IPS DF 19.7 (cell line): ENCODE data around the gene IL13.

Experiments
- DNase-seq: peaks from one replicate; pipeline ENCODE4 v3.0.0-alpha.2; 2013; ENCODE audit warnings: low read depth, low spot score

The IL13 gene

DNA sequence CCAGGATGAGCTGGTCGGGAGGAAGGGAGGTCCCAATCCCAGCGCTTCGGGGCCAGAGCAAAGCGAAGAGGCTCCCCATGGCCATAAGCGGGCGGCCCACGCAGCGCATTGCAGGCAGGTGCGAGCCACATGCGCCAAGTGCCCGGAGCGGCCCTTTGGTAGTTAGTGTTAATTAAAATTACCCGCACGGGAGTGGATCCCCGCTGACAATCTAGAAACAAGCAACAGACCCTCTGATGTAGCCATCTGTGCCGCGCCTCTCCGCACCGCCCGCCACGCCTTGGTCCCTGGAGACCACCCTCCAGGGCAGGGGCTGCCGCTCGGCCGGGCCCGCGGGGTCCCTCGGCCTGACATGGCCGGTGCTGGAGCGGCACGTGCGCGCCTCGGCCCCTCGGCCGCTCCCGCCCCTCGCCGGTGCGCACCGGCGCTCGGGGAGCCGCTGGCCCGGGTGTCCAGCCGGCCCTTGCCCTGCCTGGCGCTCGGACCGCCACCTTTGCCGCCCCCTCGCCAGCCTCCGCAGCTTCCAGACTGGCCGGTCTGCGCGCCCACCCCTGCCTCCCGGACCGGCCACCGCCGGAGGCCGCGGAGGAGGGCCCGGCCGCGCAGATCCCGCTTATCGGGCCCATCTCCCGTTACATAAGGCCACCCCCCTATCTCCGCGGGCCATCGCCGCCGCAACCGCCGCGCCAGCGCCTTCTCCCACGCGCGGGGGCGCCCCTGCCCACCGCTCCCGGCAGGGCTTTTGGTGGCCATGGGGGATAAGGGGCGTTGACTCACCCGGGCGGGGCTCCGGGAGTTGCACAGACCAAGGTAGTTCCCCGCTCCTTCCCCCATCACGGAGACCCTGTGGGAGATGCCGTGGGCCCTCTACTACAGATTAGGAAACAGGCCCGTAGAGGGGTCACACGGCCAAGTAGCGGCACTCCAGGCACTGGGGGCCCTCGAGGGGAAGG is 1.9 kb upstream of the IL13 start:
- DNase-seq: no peak

DNA sequence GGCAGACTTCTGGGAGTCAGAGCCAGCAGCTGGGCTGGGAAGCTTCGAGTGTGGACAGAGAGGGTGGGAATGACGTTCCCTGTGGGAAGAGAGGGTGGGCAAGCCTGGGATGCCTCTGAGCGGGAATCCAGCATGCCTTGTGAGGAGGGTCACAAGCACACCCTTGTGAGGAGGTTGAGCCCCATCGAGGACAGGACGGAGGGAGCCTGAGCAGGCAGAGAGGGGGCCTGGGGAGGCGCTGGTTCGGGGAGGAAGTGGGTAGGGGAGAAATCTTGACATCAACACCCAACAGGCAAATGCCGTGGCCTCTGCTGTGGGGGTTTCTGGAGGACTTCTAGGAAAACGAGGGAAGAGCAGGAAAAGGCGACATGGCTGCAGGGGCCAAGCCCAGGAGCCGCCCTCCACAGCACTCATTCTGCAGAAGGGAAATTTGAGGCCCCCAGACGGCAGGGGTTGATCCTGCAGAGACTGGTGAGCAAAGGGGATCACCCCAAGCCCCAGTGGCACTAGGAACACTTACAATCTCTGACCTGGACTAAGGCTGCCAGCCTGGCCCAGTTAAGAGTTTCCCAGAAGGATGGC is 1.1 kb upstream of the IL13 start:
- DNase-seq: no peak

DNA sequence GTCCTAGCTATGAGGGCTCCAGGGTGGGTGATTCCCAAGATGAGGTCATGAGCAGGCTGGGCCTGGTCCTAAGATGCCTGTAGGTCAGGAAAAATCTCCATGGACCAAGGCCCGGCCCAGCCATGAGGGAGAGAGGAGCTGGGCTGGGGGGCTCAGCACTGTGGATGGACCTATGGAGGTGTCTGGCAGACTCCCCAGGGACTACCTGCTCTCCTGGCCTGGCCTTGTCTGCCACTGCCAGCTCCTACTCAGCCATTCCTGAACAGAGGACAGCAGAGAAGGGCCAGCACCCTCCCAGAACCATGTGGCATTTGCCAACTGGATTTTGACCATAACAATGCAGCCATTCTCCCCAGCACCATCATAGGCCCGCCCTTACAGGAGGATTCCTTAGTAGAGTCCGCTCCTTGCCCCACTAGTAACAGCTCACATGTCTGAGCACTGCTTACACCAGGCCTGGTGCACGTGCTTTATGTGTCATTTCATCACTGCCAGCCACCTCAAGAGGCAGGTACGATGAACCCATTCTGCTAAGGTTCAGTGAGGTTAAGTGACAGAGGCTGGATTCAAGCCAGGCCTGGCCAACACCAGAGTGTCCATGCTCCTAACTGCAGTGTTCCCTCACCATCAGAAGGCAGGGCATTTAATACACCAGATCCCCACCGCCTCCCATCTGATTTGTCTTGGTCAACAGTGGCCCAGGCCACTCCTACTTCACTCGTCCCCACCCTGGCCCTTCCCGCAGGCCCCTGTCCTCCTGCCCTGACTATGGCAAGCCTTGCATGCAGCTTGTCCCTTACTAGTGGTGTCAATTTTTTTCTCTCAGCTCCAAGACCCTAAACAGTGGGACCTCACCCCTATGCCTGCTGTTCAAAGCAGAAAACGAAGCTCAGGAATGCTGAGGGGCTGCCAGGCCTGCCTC is 669 bp downstream of the IL13 start:
- DNase-seq: no peak

DNA sequence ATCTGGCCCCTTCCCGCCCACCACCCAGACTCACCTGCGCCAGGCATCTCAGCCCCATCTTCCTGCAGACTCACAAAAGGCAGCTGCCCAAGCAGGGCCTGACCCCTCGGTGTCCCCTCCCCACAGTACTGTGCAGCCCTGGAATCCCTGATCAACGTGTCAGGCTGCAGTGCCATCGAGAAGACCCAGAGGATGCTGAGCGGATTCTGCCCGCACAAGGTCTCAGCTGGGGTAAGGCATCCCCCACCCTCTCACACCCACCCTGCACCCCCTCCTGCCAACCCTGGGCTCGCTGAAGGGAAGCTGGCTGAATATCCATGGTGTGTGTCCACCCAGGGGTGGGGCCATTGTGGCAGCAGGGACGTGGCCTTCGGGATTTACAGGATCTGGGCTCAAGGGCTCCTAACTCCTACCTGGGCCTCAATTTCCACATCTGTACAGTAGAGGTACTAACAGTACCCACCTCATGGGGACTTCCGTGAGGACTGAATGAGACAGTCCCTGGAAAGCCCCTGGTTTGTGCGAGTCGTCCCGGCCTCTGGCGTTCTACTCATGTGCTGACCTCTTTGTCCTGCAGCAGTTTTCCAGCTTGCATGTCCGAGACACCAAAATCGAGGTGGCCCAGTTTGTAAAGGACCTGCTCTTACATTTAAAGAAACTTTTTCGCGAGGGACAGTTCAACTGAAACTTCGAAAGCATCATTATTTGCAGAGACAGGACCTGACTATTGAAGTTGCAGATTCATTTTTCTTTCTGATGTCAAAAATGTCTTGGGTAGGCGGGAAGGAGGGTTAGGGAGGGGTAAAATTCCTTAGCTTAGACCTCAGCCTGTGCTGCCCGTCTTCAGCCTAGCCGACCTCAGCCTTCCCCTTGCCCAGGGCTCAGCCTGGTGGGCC is 1.9 kb downstream of the IL13 start:
- no peak for DNase-seq

DNA sequence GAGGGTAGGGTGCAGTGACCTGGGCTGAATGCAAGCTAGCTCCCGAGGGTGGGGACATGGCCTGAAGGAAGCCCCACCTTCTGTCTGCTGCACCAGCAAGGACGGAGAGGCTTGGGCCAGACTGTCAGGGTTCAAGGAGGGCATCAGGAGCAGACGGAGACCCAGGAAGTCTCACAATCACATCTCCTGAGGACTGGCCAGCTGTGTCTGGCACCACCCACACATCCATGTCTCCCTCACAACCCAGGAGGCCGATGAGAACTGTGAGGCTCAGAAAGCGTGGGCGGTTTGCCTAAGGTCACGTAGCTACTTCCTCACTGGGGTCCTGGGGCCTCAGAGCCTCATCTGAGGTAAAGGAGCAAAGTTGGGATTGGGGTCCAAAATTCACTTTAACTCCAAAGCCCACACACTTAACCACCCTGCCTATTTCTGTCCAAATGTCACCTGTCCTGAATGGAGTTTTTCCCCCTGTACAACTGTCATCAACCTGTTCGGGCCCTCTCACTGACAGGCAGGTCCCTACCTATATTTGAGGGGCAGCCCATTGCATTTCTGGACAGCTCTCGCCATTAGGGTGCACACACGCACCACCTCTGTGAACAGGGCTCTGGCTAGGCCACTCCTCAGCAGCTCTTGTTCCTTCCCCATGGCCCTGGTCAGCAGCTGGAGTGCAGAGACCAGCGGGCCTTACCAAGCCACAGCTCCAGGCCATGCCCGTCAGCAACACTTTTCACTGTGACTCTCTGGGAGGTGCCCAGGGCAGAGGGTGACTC is 3.4 kb downstream of the IL13 start:
- DNase-seq: no peak

DNA sequence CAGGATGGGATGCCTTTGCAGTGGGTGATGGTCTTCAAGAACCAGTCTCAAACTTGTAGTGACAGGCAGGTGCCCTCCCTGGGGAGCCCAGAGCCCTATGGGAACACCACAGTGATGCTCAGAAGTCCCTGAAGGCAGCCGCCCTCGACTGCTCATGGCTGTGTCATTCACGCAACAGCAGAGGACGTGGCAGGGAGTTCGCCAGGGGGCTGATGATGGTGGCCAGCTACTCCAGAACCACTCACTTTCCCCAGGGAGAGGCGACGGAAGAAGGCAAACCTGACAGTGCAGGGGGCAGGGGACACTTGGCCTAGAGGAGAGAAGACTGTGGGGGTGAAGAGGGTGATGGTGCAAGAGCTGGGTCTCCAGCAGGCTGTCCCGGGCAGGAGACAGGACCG is 4.0 kb downstream of the IL13 start:
- no peak for DNase-seq

DNA sequence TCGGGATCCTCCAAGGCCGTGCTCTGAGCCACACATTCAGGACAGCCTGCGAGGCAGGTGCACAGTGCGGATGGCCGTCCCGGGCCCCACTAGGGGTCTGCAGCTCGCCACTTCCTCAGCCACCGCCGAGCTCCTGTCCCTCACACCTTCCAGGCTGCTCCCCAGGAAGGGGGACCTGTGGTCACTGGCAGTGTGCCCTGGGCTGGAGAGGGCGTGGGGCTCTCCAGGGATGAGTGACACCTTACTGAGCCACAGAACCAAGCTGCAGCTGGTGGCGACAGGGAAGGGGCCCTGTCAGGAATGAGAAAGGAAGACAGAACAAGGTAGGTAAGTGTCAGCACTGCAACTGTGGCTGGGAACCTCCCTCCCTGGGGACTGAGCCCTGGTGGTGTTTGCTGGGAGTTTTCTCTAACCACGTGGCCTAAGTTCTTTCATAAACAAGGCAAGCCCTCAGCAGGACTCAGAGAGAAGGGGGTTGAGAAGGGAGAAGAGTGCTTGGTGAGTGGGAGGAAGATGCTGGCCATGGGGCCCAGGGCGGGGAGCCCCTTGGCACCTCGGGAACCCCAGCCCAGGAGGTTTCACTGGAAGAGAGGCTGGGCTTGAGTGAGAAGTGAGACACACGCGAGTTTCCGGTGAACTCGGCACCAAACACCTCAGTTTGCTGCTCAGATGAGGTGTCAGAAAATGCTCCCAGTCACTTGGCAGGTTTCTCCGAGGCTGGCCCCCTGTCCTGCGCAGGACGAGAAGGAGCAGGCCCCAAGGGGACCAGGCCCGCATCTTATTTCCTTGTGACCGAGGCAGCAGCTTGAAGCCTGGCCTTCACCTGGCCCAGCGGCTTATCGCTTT is 5.2 kb downstream of the IL13 start:
- DNase-seq: no peak

DNA sequence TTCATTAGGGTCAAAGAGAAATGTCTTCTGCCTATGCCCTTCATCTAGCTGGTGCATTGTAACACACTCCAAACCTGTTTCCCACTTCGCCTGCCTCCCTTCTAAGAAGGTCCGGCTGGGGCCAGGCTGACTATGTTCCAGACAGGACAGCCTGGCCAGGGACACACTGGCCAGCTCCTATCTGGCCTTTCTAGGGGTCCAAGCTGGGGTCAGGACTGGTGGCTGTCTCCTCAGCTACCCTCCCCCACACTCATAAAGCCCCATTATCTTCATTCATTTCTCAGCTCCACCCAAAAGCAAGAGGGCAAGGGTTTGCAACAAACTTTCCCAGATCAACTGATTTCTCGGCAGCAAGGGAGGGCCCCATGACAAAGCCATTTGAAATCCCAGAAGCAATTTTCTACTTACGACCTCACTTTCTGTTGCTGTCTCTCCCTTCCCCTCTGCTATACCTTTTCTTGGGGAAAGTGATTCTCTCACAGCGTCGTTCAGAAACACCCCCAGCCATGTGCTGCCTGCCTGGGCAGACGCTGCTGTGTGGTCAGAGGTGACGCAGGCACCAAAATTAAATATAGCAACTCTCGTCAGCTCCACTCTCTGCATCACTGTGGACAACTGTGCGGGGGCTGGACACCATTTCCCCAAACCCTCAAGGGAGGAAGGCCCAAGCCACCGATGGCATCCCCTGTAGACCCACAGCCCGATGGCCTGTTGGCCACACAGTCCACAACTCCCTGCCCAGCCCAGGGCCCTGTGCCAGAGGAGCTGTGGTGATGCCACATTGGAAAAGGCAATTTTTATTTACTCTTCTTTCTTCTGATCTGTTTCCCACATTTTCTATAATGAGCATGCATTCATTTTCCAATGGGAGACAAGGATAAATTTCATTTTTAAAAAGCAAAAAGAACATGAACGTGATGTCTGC is 6.1 kb downstream of the IL13 start:
- DNase-seq: no peak

DNA sequence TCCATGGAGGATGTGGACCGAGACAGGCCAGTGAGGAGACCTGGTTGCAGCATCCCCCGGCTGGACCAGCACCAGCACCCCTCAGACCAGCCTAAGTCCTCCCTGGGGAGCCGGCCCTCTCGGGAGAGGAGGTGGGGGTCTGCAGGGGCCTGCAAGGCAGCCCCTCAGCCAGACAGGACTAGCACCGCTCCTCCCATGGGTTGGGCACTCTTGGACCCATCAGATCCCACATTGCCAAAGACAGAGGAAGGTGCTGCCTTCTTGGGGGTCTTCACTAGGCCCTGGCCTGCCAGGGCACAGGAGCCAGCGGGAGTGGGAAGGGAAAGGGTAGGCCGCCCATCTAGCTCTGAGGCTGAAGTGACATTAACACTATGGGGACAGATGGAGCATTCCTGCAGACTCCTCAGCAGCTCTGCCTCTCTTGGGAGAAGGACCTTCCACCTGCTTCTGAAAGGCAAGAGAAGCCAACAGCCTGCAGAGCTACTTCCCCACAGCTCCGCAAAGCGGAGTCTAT is 6.8 kb downstream of the IL13 start:
- no peak for DNase-seq

DNA sequence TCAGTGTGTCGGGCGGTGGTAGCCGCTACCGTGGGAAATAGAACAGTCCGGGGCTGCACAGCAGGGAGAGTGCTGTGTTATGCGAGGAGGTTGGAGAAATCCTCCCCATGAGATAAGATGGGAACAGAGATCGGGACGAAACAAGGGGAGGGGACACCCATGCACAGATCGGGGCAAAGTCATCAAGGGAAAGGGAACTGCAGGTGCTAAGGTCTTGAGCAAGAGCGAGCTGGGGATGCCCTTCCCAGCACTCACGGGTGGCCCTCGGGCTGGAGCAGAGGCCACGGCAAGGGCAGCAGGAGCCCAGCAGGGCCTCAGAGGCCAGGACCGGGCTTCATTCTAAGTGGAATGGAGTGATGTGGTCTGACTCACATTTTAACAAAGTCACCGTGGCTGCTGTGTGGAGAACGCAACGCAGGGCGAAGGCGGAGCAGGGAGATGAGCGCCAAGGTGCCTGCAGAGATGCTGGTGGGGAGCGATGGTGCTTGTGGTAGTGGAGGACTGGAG is 7.7 kb downstream of the IL13 start:
- no peak for DNase-seq

DNA sequence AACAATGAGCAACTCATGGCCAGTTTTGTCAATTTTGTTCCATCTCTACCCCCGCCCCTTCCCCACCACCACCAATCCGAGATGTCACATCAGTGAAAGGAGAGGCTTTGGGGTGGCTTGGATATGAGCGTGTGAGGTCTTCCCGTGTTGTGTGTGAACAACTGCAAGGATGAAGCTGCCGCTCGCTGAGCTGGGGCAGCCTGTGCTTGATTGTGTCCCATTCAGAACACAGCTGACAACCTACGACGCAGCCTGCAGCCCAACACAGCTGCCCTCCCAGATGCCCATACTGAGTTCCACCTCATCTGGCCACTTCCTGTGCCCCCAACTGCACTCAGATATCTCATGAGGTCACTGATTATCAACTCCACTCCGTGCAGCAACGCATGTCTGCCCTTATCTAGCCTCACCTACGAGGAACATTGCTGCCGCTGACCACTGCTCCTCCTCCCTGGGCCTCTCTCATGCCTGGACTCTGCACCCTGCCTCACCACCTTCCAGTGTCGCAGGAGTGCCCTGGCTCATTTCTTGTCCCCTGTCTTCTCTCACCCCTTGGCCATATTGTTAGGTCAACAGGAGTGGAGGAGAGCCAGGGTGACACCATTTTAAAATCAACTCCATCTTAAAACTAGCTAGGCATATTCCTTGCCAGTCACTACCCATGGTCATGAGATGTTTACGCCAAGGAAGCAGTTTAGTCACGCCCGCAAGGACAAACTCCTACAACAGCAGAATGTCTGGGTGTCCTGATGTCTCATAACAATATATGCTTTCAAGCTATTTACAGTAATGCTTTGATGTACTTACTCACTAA is 8.5 kb downstream of the IL13 start:
- no peak for DNase-seq

DNA sequence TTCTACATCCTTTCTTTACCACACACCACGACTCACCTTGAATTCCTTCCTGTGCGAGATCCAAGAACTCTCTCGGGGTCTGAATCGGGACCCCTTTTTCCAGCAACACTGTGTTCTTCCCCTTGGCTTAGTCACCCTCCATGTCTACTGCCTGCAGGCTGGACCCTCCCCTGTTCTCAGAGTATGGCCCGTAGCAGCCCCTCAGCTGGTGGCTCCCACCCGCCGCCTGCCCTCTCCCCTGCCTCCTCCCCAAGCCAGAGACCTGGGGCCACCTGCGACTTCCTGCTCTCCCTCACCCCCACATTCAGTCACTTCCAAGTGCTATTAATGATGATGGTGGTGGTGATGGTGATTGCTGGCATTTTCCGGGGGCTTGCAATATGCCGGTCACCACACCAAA is 9.3 kb downstream of the IL13 start:
- DNase-seq: no peak

DNA sequence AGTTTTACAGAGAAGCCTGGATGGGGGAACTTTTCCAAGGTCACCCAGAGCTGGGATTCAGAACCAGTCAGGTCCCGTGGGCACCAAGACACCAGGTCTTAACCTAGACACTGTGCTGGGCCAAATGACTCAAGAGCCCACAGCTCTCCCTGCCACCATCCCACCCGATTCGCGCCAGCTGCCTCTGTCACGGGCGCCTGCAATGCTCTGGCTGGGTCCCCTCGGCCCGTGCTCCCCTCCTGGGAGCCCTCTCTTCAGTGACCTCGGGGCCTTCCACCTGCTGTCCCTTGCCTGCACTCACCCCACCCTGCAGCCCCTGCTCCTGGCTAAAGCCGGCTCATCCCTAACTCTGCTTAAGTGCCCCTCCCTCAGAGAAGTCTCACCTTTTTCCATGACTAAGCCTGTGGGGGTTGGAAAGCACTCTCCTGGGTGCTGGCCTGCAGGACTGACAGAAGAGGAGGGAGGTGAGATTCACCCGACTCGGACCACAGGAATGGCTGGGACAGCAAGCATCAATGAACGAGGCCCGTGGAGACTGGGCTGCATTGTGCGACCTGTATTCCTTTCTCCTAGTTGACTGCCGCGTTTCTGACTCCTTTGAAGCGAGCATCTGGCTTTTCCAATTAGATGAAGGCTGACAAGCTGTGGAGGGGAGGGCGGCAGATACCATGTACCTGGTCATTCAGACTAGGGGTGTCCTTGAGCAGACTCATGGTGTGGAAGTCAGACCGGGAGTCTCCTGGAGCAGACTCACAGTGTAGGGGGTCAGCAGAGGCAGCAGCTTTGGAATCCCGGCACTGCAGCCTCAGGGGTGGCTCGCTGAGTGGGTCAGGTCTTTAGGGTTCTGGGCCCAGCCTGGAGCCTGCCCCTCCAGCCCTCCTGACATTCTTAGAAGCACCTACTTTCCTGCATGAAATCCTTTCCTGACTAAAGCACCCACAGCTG is 10.1 kb downstream of the IL13 start:
- DNase-seq: no peak

DNA sequence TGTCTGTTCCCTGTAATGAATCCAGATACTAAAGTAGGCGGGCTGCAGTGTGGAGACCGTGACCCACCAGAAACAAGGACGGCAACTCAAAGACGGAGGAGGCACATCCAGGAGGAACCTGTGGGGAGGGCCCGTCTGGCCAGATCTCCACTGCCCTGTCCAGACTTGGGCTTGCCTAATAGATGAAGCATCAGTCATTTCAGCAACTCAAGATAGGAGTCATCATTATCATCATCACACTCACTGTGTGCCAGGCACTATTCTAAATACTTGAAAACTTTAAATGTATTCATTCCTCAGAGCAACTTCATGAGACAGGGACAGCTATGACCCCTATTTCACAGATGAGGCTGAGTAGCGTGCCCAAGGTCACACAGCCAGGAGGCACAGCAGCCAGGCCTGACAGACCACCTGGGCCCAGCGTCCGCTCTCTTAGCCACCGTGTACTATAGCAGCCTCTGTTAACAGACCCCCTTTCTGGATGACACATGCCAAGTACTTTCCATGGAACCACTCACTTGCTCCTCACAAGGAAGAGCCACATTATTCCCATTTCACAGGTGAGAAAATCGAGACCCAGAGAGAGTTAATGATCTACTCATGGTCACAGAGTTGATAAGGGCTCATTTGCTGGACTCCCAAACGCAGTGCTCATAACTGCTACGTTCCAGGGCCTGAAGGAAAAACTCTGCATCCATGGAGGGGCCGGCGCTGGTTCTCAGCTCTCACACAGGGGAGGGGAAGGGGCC is 10.9 kb downstream of the IL13 start:
- no peak for DNase-seq

DNA sequence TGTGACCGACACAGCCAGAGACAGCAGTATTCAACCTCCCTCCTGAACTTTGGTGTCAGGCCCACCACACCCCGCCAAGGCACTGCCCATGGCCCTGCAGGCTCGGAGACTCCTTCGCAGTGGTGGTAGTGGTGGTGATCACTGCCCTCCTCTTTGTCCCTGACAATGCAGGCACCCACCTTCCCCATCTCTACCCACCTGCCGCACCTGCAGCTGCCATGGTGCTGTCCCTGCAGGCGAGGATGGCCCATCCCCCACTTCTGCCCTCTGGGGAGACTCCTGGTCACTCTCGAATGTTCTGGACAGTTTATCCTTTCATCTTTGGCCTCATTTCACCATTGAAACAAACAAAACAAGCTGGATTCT is 11.5 kb downstream of the IL13 start:
- no peak for DNase-seq
